Cardiac muscle cell (in vitro differentiated cells and primary cell): ENCODE results near the gene SGMS1. TPM values are rescaled to one million over a fixed set of nuclear protein-coding genes. Genes with fewer than 3 reads are reported as not detected.

Experiments
- DNase-seq, 2 donors: peaks; one replicate each; pipeline versions ENCODE4 v3.0.0 to v3.0.0-alpha.2; 2010 to 2017; ENCODE audit warnings: low read depth in 1 of 2, low spot score in 1 of 2
- H3K27ac ChIP-seq: fragments of 200-600 bp; sonication (generic); 2 replicates; pipeline ENCODE4 v1.5.1; 2016
- H3K27me3 ChIP-seq: fragments of 200-600 bp; sonication (generic); 2 replicates; pipeline ENCODE4 v1.6.0; 2016; ENCODE audit warnings: control low read depth
- H3K36me3 ChIP-seq: fragments of 200-600 bp; sonication (generic); 2 replicates; pipeline ENCODE4 v1.5.1; 2016; ENCODE audit warnings: control low read depth
- H3K4me1 ChIP-seq: fragments of 200-600 bp; sonication (generic); 2 replicates; pipeline ENCODE4 v1.8.1; 2017; ENCODE audit warnings: low read depth, mild to moderate bottlenecking, mixed run types
- H3K4me3 ChIP-seq: fragments of 200-600 bp; sonication (generic); 2 replicates; pipeline ENCODE4 v1.5.1; 2016; ENCODE audit warnings: mild to moderate bottlenecking
- H3K9me3 ChIP-seq: fragments of 200-600 bp; sonication (generic); 2 replicates; pipeline ENCODE4 v1.5.1; 2017; ENCODE audit warnings: low read depth, mild to moderate bottlenecking, control low read depth
- polyA plus RNA-seq: library from polyadenylated mRNA; unstranded; fragments of >200 nt; fragmentation: Nextera tagmentation; extraction: Ambion mirVana; gene quantifications from 2 replicates; pipeline ENCODE4 v1.2.1, GENCODE V29; 2016
- total RNA-seq: library from RNA; depleted of rRNA; stranded (reverse); fragments of >200 nt; gene quantifications from 2 replicates; pipeline ENCODE4 v1.2.3, GENCODE V29; 2016
- TF ChIP-seq, protein P1 (sequence below): IDR thresholded peaks from 2 replicates; pipeline ENCODE4 v1.5.1; 2012; ENCODE audit warnings: low read depth, mild to moderate bottlenecking, low read length

The SGMS1 gene
- total and polyA plus RNA-seq, 2 experiments from 2014 or later, result 12.1 to 41.6 TPM

DNA sequence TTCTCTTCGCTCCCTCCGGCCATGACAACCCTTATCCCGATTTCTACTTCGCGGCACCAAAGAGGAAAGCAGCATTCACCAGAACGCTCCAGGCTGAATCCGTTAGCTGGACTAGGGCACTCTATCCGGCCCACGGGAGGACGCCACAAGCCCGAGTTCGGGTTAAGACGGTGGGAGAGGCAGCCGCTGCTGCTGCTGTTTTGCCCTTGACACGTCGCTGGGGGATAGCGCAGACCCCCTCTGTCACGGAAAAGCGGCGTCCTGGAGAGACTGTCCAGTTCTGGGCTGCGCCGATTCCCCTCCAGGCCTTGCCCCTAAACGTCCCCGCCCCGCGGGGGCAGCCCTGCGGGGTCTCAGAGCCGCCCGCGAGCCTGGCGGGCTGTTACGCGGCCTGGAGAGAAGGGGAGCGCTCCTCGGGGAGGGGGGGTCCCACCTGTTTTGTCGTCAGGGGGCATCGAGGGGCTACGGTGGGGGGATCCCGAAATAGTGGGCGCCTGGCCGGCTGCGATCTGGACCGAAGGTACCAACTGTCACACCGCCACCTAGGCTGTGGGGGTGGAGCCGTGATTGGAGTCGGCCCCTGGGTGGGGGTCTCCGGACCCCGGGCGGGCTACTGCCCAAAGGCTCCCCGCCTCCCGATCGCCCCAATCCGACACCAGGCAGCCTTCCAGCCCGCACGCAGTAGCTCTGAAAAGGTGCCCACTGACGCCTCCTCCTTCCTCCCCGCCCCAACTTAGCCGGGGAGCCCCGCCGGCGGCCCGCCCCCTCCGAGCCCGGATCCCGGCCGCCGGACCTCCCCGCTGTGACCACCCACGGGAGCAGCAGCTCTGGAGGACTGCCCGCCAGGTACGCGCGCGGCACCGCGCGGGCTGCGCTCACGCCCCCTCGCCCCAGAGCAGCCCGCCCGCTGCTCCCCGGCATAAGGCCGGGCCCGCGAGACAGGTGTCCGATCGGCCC lies 772 bp downstream of the SGMS1 start:
- Histone ChIP-seq H3K27me3 (no peaks in the 10 kb centered on the region), H3K4me3 (peak overlapping the region; percentile 89), H3K4me1 (peaks cover 7% of the 10 kb centered on the region), H3K36me3 (no peaks in the 10 kb centered on the region), H3K9me3 (no peaks in the 10 kb centered on the region), H3K27ac (peak overlapping the region; percentile 96)
- DNase-seq, result peak; percentile 53 to 64
- TF ChIP-seq, protein P1, sequence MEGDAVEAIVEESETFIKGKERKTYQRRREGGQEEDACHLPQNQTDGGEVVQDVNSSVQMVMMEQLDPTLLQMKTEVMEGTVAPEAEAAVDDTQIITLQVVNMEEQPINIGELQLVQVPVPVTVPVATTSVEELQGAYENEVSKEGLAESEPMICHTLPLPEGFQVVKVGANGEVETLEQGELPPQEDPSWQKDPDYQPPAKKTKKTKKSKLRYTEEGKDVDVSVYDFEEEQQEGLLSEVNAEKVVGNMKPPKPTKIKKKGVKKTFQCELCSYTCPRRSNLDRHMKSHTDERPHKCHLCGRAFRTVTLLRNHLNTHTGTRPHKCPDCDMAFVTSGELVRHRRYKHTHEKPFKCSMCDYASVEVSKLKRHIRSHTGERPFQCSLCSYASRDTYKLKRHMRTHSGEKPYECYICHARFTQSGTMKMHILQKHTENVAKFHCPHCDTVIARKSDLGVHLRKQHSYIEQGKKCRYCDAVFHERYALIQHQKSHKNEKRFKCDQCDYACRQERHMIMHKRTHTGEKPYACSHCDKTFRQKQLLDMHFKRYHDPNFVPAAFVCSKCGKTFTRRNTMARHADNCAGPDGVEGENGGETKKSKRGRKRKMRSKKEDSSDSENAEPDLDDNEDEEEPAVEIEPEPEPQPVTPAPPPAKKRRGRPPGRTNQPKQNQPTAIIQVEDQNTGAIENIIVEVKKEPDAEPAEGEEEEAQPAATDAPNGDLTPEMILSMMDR, result no peak

DNA sequence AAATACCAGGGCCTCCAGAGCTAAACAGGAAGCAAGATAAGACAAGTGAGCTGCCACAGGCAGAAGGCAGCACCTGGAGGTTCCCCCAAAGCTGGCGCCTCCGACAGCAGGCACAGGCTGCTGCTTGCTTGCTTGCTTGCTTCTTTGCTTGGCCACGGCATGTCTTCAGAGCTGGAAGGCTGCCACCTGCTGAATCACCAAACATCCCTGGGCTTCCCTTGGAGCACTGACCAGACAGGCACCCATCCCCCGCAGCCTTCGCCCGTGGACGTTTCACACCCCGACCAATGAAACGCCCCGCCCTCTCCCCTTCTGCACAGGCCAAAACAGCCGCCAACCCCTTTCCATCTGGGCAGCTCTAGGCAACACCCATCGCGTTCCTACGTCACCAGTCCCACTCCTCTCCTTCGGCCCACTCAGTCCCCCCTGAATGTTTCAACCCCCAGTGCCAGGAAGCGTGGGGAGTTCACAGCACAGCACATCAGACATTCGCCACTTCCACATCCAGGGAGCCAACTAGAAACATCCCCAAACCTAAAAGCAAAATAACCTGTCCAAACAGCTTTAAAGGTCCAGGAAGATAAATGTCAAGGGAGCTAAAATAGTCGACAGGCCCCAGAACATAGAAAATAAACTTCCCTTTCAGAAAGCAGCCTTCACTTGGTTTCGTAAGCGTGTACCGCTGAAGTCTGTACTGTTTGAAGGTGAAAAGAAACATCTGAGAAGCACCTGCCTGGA lies 1.6 kb downstream of the SGMS1 start:
- no peaks in the 10 kb centered on the region for H3K9me3 ChIP-seq
- peak overlapping the region; percentile 89 for H3K4me3 ChIP-seq
- peak overlapping the region; percentile 96 for H3K27ac ChIP-seq
- no peaks in the 10 kb centered on the region for H3K36me3 ChIP-seq
- no peaks in the 10 kb centered on the region for H3K27me3 ChIP-seq
- TF ChIP-seq, protein P1, result no peak
- peak; percentile 81 to 98 for DNase-seq
- H3K4me1 ChIP-seq, result peaks cover 7% of the 10 kb centered on the region

DNA sequence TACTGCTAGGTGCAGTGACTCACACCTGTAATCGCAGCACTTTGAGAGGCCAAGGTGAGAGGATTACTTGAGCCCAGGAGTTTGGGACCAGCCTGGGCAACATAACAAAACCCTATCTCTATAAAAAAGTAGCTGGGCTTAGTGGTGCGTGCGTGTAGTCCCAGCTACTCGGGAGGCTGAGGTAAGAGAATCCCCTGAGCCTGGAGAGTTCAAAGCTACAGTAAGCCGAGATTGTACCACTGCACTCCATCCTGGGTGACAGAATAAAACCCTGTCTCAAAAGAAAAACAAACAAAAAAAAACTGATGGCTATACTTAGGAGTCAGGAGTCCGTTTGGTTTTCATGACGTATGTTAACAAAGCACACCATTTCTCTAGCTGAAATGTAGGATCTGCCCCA lies 2.9 kb downstream of the SGMS1 start:
- Histone ChIP-seq H3K27ac (no peak overlapping the region), H3K4me1 (peaks cover 7% of the 10 kb centered on the region), H3K27me3 (no peaks in the 10 kb centered on the region), H3K36me3 (no peaks in the 10 kb centered on the region), H3K9me3 (no peaks in the 10 kb centered on the region), H3K4me3 (no peak overlapping the region)
- TF ChIP-seq, protein P1, result no peak
- DNase-seq, result no peak

DNA sequence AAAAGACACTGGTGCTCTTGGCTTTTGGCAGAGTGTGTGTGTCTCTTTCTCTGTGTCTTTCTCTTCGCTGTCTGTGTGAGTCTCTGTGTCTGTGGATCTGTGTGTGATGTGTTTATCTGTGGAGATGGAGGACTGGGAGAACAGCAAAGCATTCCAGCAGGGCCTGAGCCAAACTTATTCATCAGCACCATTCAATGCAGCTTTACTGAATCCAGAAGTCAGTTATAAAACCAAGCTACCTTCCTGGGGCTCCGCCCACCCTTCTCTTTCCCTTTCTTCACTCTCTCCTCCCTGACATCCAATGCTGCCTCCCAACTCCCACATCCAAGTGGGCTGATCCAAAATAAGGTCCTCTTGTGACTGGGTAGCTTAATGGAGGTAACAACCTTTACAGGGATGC lies 3.9 kb downstream of the SGMS1 start:
- H3K4me1 ChIP-seq, result peaks cover 7% of the 10 kb centered on the region
- TF ChIP-seq, protein P1, result no peak
- no peak for DNase-seq
- no peaks in the 10 kb centered on the region for H3K27me3 ChIP-seq
- H3K4me3 ChIP-seq, result no peak overlapping the region
- no peak overlapping the region for H3K27ac ChIP-seq
- H3K36me3 ChIP-seq, result no peaks in the 10 kb centered on the region
- no peaks in the 10 kb centered on the region for H3K9me3 ChIP-seq

DNA sequence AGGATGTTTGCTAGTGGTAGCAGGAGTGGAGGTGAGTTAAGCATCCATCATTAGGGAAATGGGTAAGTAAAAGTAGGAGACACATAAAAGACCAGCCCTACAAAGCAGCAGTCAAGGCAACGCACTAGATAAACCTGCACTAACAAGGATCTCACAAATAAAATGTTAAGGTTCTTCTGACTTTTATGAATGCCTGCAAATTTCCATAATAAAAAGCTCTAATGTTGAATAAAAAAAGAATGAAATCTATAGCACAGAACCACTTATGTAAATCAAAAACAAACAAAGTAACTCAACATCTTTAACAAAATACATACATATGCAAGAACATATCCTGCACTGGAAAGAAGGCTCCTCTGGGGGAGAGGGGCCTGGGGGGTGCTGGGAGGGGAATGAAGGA lies 4.6 kb downstream of the SGMS1 start:
- no peaks in the 10 kb centered on the region for H3K9me3 ChIP-seq
- peaks cover 11% of the 10 kb centered on the region for H3K4me1 ChIP-seq
- H3K27me3 ChIP-seq, result no peaks in the 10 kb centered on the region
- TF ChIP-seq, protein P1, result no peak
- no peak overlapping the region for H3K4me3 ChIP-seq
- H3K36me3 ChIP-seq, result no peaks in the 10 kb centered on the region
- no peak for DNase-seq
- no peak overlapping the region for H3K27ac ChIP-seq
